Measurements from ENCODE around the gene C1QC.

Gene C1QC

GRCh38 chr1:22681556-22682276, 38.3 kb downstream of the C1QC start:
- no peak for DNase-seq

DNA sequence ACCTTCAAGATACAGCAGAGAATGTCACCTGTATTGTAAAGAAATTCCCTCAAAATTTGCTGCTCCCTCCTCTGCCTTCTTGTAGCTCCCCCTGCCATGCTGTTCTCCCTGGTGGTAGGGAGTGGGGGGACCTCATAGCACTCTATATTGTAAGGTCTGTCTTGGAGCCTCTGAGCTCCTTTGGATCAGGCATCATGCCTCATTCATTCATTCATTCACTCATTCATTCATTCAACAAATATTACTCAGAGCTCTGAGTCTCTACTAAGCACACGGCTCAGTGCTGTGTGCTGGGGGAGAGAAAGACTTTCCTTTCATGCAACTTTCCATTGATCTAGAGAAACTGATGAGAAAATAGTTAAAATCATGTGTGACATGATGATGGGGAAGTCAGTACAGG, 40.1 kb downstream of the C1QC start:
- no peak for DNase-seq

DNA sequence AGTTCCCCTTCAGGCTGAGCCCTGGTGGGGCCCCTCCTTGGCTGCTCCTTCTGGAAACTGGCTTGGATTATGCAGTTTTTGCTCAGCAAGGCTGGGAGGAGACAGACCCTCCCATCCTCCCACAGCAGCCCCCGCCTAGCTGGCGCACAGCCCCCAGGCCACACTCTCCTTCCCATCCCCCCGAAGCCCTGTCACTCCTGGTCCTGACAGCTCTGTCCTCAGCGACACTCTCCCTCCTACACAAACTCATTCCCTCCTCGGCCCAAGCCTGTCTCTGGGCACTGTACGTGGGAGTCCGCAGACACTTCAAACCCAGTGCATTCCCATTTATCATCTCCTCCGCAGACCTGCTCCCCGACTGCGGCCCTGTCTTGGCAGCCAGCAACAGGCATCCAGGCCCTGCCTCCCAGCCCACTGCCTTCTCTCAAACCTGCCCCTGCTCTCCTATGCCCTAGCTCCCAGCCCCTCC, 42.2 kb downstream of the C1QC start:
- no peak for DNase-seq

DNA sequence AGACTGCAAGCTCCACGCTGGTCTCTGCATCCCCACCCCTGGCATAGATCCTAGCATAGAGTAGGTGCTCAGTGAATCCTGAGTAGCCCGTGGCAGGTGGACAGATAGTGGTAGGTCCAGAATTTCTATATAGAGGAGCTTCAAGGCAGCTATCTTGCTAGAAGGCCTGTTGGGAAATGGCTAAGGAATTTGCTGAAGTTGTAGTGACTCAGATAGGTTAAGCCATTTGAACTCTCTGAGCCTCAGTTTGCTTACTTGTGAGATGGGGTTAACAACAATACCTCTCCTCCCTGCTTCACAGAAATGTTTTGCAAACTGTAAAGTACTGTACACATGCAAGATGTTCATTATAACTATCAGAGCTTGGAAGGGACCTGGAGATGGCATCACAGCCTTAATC, 43.8 kb downstream of the C1QC start:
- no peak for DNase-seq

GRCh38 chr1:22688466-22688865, 45.0 kb downstream of the C1QC start:
- DNase-seq: peak; percentile 4

- peak; percentile 53 for DNase-seq
These were observed 46.1 kb downstream of the C1QC start for GRCh38 chr1:22689505-22689904.

DNA sequence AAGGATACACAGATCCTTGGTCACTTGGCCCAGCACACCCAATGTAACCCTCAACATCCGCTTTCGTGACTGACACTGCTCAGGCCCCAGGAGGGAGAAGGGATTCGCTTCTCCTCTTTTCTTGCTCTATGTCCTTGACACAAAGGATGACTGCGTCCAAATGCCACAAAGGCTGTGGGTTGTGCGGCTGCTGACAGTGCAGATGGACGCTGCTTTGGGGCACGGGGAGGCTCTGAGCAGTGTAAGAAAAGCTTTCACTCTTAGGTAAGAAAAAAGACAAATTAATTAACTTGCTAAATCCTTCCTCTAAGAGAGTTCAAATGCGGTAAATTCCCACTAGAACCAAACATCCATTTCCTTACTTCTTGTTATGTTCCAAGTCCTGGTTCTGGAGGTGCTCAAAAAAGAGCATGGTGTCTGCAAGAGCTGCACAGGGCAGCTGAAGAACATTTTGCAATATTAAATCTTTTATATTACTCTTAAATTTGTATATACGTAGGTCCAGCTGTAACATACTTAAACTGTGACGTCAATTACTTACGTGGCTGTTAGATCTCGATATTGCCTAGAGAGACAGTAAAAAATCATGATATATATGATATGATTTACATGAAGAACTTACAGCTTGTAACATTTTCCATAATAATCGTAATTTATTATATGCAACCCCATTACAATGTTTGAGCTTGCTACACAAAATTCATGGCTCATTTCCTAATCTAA, 47.8 kb downstream of the C1QC start:
- no peak for DNase-seq

DNA sequence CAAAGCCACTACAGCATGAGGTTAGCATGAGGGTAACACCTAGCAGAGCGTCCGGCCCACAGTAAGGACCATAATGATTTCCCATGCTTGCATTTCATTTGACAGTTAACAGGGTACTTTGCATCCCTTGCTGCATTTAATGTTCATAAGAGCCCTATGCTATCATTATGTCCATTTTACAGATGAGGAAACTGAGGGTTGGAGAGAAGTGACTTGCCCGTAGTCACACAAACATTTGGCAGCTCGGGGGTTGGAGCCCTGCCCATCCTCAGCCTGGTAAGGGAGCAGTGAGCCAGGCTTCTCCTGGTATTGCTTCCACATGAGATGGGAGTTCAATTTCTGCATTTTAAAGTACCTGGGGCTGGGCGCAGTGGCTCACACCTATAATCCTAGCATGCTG, 50.7 kb downstream of the C1QC start:
- DNase-seq: no peak

GRCh38 chr1:22696610-22697009, 53.2 kb downstream of the C1QC start:
- DNase-seq: no peak

Measured in SHP77 treated with DMSO at 0.1 percent for 48 hours (cell line).